Activated CD4-positive, alpha-beta memory T cell treated with anti-CD3 and anti-CD28 coated beads for 36 hours (primary cell): ENCODE results near the gene CDC42EP2. TPM values are rescaled to one million over a fixed set of nuclear protein-coding genes. Genes with fewer than 3 reads are reported as not detected.
A peak's percentile ranks its signal among the peaks of the same experiment; 100 is the strongest.

Experiments used
- CTCF ChIA-PET: fragments of 350-600 bp; sonication (Branson Sonifier 250); formaldehyde crosslinking; loops from one replicate; lab custom pipeline; 2021; ENCODE audit warnings: antibody characterized with exemption, inconsistent platforms; lab: Charles Lee
- POLR2A ChIA-PET: fragments of 350-600 bp; sonication (Branson Sonifier 250); formaldehyde crosslinking; loops from one replicate; lab custom pipeline; 2021; ENCODE audit warnings: antibody characterized with exemption; lab: Charles Lee
- DNase-seq: peaks from one replicate; pipeline ENCODE4 v3.0.0-alpha.2; 2020
- H3K27ac Mint-ChIP-seq: one replicate; pipeline ENCODE4 v1.8.0; 2021; ENCODE audit warnings: mixed read lengths
- H3K27me3 Mint-ChIP-seq: one replicate; pipeline ENCODE4 v1.8.0; 2021; ENCODE audit warnings: mixed read lengths
- H3K36me3 Mint-ChIP-seq: one replicate; pipeline ENCODE4 v1.8.0; 2021; ENCODE audit warnings: mixed read lengths
- H3K4me1 Mint-ChIP-seq: one replicate; pipeline ENCODE4 v1.8.0; 2021; ENCODE audit warnings: low read depth, mixed read lengths
- H3K4me3 Mint-ChIP-seq: one replicate; pipeline ENCODE4 v1.8.0; 2021; ENCODE audit warnings: mild to moderate bottlenecking, mixed read lengths
- H3K9me3 Mint-ChIP-seq: one replicate; pipeline ENCODE4 v1.8.0; 2021; ENCODE audit warnings: mixed read lengths
- intact Hi-C: fragments of 100-400 bp; cut with micrococcal nuclease; formaldehyde crosslinking; loops from one replicate; pipeline ENCODE4 v1.15.1; 2023
- total RNA-seq, 2 experiments: library from RNA; stranded (reverse); gene quantifications; one replicate each; pipeline ENCODE4 v1.2.3, GENCODE V29; 2021

The CDC42EP2 gene
- total RNA-seq, 2 experiments from 2014 or later = 0.26 TPM; not detected in 1

GRCh38 chr11:65286686-65287085, 28.0 kb upstream of the CDC42EP2 start:
- ChIA-PET CTCF (interaction anchor here (1.5 kb wide), 1 partner anchor 29 kb away, joined by 4 read pairs; no protein-coding TSS in a partner anchor), POLR2A (no interaction called here)
- Mint-ChIP-seq H3K27ac (no peak overlapping the region), H3K4me3 (no peak overlapping the region), H3K9me3 (no peaks in the 10 kb centered on the region), H3K4me1 (peaks cover 4% of the 10 kb centered on the region), H3K27me3 (no peaks in the 10 kb centered on the region), H3K36me3 (peaks cover 50% of the 10 kb centered on the region)
- intact Hi-C loops = no loop called here
- no peak for DNase-seq

DNA sequence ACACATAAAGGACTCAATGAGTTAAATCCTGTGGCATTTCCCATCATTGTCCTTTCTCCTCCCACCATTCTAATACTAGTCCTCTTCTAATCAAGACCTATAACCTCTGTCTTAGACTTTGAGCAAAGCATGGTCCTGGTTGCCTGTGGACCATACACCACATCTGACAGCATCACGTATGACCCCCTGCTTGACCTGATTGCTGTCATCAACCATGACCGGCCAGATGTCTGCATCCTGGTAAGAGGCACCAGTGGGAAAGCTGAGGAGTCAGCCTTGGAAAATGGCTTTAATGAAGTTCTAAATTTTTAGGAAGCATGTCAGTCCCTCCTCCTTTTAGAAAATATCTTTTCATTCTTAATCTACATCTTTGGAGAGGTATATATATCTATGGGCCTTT, 27.1 kb upstream of the CDC42EP2 start:
- Mint-ChIP-seq H3K9me3 (no peaks in the 10 kb centered on the region), H3K4me3 (no peak overlapping the region), H3K27ac (no peak overlapping the region), H3K36me3 (peaks cover 45% of the 10 kb centered on the region), H3K4me1 (peaks cover 4% of the 10 kb centered on the region), H3K27me3 (no peaks in the 10 kb centered on the region)
- ChIA-PET POLR2A (no interaction called here), CTCF (interaction anchor here (0.8 to 1.3 kb wide), 2 partner anchors 28 to 42 kb away, joined by 4 read pairs; no protein-coding TSS in a partner anchor)
- intact Hi-C loops = no loop called here
- DNase-seq = no peak

- H3K4me3 Mint-ChIP-seq = no peak overlapping the region
- peaks cover 54% of the 10 kb centered on the region for H3K36me3 Mint-ChIP-seq
- intact Hi-C loops = no loop called here
- no peaks in the 10 kb centered on the region for H3K9me3 Mint-ChIP-seq
- H3K27ac Mint-ChIP-seq = no peak overlapping the region
- H3K4me1 Mint-ChIP-seq = peaks cover 4% of the 10 kb centered on the region
- ChIA-PET CTCF (interaction anchor here (1.0 to 1.6 kb wide), 4 partner anchors 26 to 43 kb away, joined by 4 to 6 read pairs (median 4); no protein-coding TSS in a partner anchor), POLR2A (interaction anchor here (1.8 kb wide), 1 partner anchor 210 kb away, joined by 4 read pairs; the partner anchor contains the start of gene MALAT1)
- no peak for DNase-seq
- no peaks in the 10 kb centered on the region for H3K27me3 Mint-ChIP-seq
Observed at GRCh38 chr11:65288706-65289536, 25.7 kb upstream of the CDC42EP2 start.

- Mint-ChIP-seq H3K27me3 (no peaks in the 10 kb centered on the region), H3K4me3 (no peak overlapping the region), H3K9me3 (no peaks in the 10 kb centered on the region), H3K27ac (peak overlapping the region; percentile 39), H3K36me3 (peaks cover 56% of the 10 kb centered on the region), H3K4me1 (peaks cover 4% of the 10 kb centered on the region)
- no peak for DNase-seq
- intact Hi-C loops = no loop called here
- ChIA-PET CTCF (interaction anchor here (0.6 to 1.6 kb wide), 2 partner anchors 39 to 40 kb away, joined by 4 to 5 read pairs; no protein-coding TSS in a partner anchor), POLR2A (interaction anchor here (1.8 kb wide), 1 partner anchor 208 kb away, joined by 4 read pairs; the partner anchor contains the start of gene MALAT1)
Observed at GRCh38 chr11:65290448-65291165, 24.1 kb upstream of the CDC42EP2 start.

DNA sequence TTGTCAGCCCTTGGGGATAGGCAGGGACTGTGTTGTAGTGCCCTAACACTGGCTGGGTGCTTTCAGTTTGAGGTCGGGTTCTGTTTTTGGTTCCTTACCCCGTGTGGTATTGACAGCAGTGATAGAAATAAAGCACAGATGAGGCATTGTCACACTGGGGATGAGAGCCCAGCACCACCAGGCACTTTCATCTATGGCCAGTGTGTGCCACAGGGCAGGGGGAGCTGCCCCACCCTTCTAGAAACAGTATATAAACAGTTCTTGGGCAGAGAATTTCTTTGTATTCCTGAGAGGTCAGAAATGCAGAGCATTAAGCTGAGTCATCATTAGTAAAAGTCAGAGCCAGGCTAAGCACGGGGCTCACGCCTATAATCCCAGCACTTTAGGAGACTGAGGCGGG, 23.1 kb upstream of the CDC42EP2 start:
- Mint-ChIP-seq H3K4me1 (peaks cover 4% of the 10 kb centered on the region), H3K4me3 (no peak overlapping the region), H3K36me3 (peaks cover 59% of the 10 kb centered on the region), H3K27ac (no peak overlapping the region), H3K9me3 (no peaks in the 10 kb centered on the region), H3K27me3 (no peaks in the 10 kb centered on the region)
- ChIA-PET POLR2A (no interaction called here), CTCF (interaction anchor here (1.6 kb wide), 1 partner anchor 38 kb away, joined by 4 read pairs; no protein-coding TSS in a partner anchor)
- intact Hi-C loops = no loop called here
- DNase-seq = no peak

DNA sequence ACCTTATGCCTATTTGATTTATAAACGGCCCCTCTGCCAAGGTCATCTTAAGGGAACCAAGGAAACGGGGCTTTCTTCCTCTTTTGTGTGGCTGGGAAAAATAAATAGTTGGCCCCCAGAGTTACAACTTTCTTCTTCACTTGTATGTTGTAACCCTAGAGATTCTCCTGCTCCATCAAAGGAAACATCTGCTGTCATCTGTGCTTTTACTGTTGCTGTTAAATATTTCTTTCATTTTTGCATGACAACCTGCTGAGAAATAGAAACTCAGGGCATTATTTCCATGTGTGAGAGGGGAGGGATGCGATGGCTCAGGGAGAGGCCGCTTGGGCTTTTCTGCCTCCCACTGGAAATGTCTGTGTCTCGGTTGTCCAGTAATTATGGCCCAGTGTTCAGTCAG, 21.8 kb upstream of the CDC42EP2 start:
- no peaks in the 10 kb centered on the region for H3K27me3 Mint-ChIP-seq
- H3K4me3 Mint-ChIP-seq = no peak overlapping the region
- ChIA-PET CTCF (interaction anchor here (1.0 to 1.8 kb wide), 3 partner anchors 21 to 37 kb away, joined by 3 to 8 read pairs (median 4); no protein-coding TSS in a partner anchor), POLR2A (no interaction called here)
- peaks cover 58% of the 10 kb centered on the region for H3K36me3 Mint-ChIP-seq
- no peak overlapping the region for H3K27ac Mint-ChIP-seq
- intact Hi-C loops = no loop called here
- DNase-seq = no peak
- no peaks in the 10 kb centered on the region for H3K9me3 Mint-ChIP-seq
- H3K4me1 Mint-ChIP-seq = peaks cover 4% of the 10 kb centered on the region

DNA sequence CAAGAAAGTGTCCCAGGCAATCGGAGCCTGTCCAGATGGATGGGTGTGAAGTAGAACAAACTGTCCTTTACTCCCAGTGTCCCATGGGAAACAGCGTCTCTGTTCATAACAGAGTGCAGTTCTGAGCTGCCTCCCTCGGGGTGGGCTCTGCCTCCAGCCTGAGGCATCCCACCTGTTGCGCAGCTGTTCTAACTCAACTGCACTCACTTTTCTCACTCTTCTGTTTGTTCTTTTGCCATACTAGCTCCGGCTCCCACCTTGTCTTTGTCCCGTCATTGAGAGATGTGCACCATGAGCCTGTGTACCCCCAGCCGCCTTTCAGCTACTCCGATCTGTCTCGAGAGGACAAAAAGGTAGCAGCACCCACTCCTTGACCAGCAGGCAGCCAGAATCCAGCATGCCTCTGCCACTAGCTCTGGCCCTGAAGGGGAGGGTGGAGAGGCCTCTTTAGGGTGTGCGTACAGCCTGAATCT, 20.7 kb upstream of the CDC42EP2 start:
- Mint-ChIP-seq H3K4me1 (peaks cover 4% of the 10 kb centered on the region), H3K4me3 (no peak overlapping the region), H3K27ac (no peak overlapping the region), H3K27me3 (no peaks in the 10 kb centered on the region), H3K36me3 (peaks cover 58% of the 10 kb centered on the region), H3K9me3 (no peaks in the 10 kb centered on the region)
- POLR2A ChIA-PET = no interaction called here
- intact Hi-C loops = no loop called here
- no peak for DNase-seq
- CTCF ChIA-PET = interaction anchor here (0.6 to 1.8 kb wide), 2 partner anchors 22 to 36 kb away, joined by 3 to 8 read pairs; no protein-coding TSS in a partner anchor

DNA sequence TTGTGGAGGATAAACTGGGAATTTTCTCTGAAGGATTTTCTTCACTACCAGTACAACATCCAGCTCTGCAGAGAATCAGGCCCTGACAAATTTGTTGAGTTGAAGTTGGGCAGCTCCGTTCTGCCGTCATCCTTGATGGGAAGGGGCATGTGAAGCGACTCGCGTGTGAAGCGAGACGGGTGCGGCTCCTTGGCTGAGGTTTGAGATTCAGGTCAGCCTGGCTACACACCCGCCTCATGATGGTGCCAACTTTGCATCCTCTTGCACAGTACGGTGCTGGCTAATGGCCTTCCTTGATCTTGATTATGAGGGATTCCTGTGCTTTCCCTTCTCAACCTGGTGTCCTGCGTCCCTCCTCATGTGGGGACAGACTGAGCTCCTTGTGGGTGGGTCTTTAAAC, 19.7 kb upstream of the CDC42EP2 start:
- no peak for DNase-seq
- Mint-ChIP-seq H3K27ac (no peak overlapping the region), H3K27me3 (no peaks in the 10 kb centered on the region), H3K4me3 (no peak overlapping the region), H3K9me3 (no peaks in the 10 kb centered on the region), H3K4me1 (peaks cover 4% of the 10 kb centered on the region), H3K36me3 (peaks cover 51% of the 10 kb centered on the region)
- CTCF ChIA-PET = interaction anchor here (1.1 kb wide), 1 partner anchor 35 kb away, joined by 3 read pairs; no protein-coding TSS in a partner anchor
- POLR2A ChIA-PET = no interaction called here
- intact Hi-C loops = no loop called here

DNA sequence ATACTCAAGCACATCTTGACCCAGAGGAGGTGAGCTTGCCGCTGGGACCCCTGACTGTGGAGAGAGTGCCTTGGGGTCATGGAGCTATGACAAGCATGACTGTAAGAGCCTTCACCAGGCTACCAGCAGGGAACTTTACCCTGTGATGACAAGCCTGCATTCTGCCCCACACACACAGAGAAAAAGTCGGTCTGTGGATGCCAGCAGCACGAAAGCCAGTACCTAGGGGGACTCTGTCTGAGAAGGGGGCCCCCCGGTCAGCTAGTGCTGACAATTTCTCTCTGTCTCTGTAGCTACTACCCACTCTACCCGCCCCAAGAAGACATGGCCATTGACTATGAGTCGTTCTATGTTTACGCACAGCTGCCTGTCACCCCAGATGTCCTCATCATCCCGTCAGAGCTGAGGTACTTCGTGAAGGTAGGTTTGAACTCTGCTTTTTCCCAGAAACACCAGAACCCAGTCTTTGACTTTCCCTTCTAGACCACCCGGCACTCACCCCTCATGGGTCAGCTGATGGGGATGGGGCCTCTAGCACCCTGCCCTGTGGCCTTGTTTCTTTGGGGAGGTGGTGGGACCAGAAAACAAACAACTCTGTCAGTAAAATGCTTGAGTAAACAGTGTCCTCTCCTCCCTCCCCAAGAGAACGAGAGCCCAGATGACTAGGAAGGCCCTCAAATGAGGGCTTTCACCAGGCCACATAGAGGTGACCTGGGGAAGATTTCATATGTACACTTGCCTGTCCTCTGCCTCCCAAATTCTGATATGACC, 18.9 kb upstream of the CDC42EP2 start:
- Mint-ChIP-seq H3K4me3 (no peak overlapping the region), H3K27ac (no peak overlapping the region), H3K36me3 (peaks cover 47% of the 10 kb centered on the region), H3K27me3 (no peaks in the 10 kb centered on the region), H3K4me1 (peaks cover under 1% of the 10 kb centered on the region), H3K9me3 (no peaks in the 10 kb centered on the region)
- ChIA-PET CTCF (interaction anchor here (1.1 to 1.5 kb wide), 3 partner anchors 19 to 34 kb away, joined by 3 to 5 read pairs (median 4); no protein-coding TSS in a partner anchor), POLR2A (no interaction called here)
- no peak for DNase-seq
- intact Hi-C loops = no loop called here

DNA sequence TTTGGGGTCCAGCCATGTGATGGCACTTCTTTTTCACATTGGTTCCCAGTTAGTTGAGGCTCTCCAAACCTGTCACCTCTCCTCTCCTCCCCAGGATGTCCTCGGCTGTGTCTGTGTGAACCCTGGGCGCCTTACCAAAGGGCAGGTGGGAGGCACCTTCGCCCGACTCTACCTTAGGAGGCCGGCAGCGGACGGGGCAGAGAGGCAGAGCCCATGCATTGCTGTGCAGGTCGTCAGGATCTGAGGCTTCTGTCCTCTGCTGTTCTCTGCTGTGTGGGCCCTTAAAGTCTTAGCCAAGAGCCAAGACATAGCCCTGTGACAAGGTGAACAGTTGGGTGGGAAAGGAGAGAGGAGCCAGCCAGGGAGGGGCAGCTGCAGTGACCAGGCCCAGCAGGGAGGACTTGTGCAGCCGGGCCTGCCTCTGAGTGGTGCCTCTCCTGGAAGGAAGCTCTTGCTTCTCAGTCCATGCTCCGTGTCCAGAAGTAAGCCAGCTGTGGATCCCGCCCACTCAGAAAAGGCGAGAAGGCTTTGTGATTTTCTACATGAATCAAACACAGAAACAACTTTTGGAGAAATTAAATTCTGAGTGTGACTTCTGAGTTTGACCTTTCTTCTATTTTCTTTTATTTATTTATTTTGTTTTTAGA, 17.5 kb upstream of the CDC42EP2 start:
- H3K4me3 Mint-ChIP-seq = no peak overlapping the region
- ChIA-PET POLR2A (no interaction called here), CTCF (interaction anchor here (1.3 to 2.2 kb wide), 3 partner anchors 18 to 32 kb away, joined by 4 to 8 read pairs (median 5); no protein-coding TSS in a partner anchor)
- no peaks in the 10 kb centered on the region for H3K4me1 Mint-ChIP-seq
- no peaks in the 10 kb centered on the region for H3K27me3 Mint-ChIP-seq
- peaks cover 35% of the 10 kb centered on the region for H3K36me3 Mint-ChIP-seq
- no peak overlapping the region for H3K27ac Mint-ChIP-seq
- no peak for DNase-seq
- intact Hi-C loops = no loop called here
- no peaks in the 10 kb centered on the region for H3K9me3 Mint-ChIP-seq

DNA sequence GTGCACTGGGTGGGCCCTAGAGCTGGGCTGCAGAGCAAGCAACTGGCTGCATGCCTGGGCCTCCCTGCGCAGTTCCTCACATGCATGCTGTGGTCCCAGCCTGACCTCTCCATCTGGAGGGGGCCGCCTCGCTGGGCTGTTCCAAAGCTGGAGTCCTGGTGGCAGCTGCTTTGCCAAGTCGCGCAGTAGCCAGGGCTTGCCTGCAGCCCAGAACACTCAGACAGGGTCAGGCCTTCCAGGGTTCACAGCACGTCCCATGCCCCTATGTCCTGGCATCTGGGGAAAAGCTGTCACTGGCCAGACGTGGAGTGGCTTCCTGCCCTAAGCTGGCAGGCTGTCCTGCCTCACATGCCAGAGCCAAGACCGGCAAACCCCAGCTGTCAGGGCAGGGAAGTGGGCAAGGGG, 16.5 kb upstream of the CDC42EP2 start:
- H3K27me3 Mint-ChIP-seq = no peaks in the 10 kb centered on the region
- no peak overlapping the region for H3K4me3 Mint-ChIP-seq
- peaks cover 29% of the 10 kb centered on the region for H3K36me3 Mint-ChIP-seq
- intact Hi-C loops = no loop called here
- no peaks in the 10 kb centered on the region for H3K4me1 Mint-ChIP-seq
- ChIA-PET POLR2A (no interaction called here), CTCF (interaction anchor here (1.5 to 6.0 kb wide), 3 partner anchors 17 to 73 kb away, joined by 4 to 43 read pairs (median 8); partner anchors contain the start of gene CDC42EP2)
- no peak for DNase-seq
- H3K9me3 Mint-ChIP-seq = no peaks in the 10 kb centered on the region
- no peak overlapping the region for H3K27ac Mint-ChIP-seq
